Keratinocyte (primary cell): ENCODE data around the gene LRRC2. TPM values are rescaled to one million over a fixed set of nuclear protein-coding genes. Genes with fewer than 3 reads are reported as not detected.

Source experiments
- DNase-seq: peaks from one replicate; pipeline ENCODE4 v3.0.0-alpha.2; 2011; ENCODE audit warnings: low read depth, missing footprints, low spot score
- FAIRE-seq: peaks from 2 replicates; lab custom pipeline; 2011; peaks lifted over from hg19 to GRCh38; lab: Jason Lieb, UNC
- H2AFZ ChIP-seq: 2 replicates; pipeline ENCODE4 v1.6.0; 2012; ENCODE audit warnings: low read length, control low read depth, inconsistent platforms; ENCODE audit not compliant: control insufficient read depth
- H3K27ac ChIP-seq: 2 replicates; pipeline ENCODE4 v1.5.1; 2011; ENCODE audit warnings: low read length; ENCODE audit not compliant: control insufficient read depth, insufficient read depth
- H3K27me3 ChIP-seq: 3 replicates; pipeline ENCODE4 v1.6.0; 2011; ENCODE audit warnings: low read length; ENCODE audit not compliant: control insufficient read depth, insufficient read depth; ENCODE audit errors: extremely low read depth
- H3K36me3 ChIP-seq, 2 experiments: 2 replicates in 1 of 2; 3 replicates in 1 of 2; pipeline ENCODE4 v1.5.1; 2011; ENCODE audit warnings: low read length in 2 of 2, mild to moderate bottlenecking in 1 of 2; ENCODE audit not compliant: control insufficient read depth in 2 of 2, insufficient read depth in 2 of 2; ENCODE audit errors: extremely low read depth in 1 of 2
- H3K4me1 ChIP-seq: 3 replicates; pipeline ENCODE4 v1.5.1; 2011; ENCODE audit warnings: low read length; ENCODE audit not compliant: control insufficient read depth, insufficient read depth; ENCODE audit errors: extremely low read depth
- H3K4me2 ChIP-seq: 3 replicates; pipeline ENCODE4 v1.6.0; 2011; ENCODE audit warnings: low read depth, low read length; ENCODE audit not compliant: control insufficient read depth, insufficient read depth; ENCODE audit errors: extremely low read depth
- H3K4me3 ChIP-seq, 3 experiments: fragments of 200-600 bp in 1 of 3; sonication (generic) in 1 of 3; 2 replicates in 2 of 3; 3 replicates in 1 of 3; pipeline ENCODE4 v1.5.1; 2011 to 2016; ENCODE audit warnings: low read length in 3 of 3, mild to moderate bottlenecking in 3 of 3, control low read depth in 2 of 3, inconsistent platforms in 1 of 3, low read depth in 1 of 3, mixed read lengths in 1 of 3, mixed run types in 1 of 3, moderate library complexity in 1 of 3; ENCODE audit not compliant: control insufficient read depth in 2 of 3, insufficient read depth in 2 of 3; ENCODE audit errors: extremely low read depth in 1 of 3
- H3K79me2 ChIP-seq: 2 replicates; pipeline ENCODE4 v1.6.0; 2012; ENCODE audit warnings: low read length; ENCODE audit not compliant: control insufficient read depth, insufficient read depth
- H3K9ac ChIP-seq: 3 replicates; pipeline ENCODE4 v1.6.0; 2011; ENCODE audit warnings: low read length; ENCODE audit not compliant: control insufficient read depth, insufficient read depth; ENCODE audit errors: extremely low read depth
- H3K9me1 ChIP-seq: 3 replicates; pipeline ENCODE4 v1.6.0; 2011; ENCODE audit warnings: low read length; ENCODE audit not compliant: control insufficient read depth, insufficient read depth; ENCODE audit errors: extremely low read depth
- H3K9me3 ChIP-seq: 2 replicates; pipeline ENCODE4 v1.5.1; 2012; ENCODE audit warnings: low read depth, low read length; ENCODE audit not compliant: control insufficient read depth
- H4K20me1 ChIP-seq: 3 replicates; pipeline ENCODE4 v1.6.0; 2011; ENCODE audit warnings: low read length; ENCODE audit not compliant: control insufficient read depth, insufficient read depth; ENCODE audit errors: extremely low read depth
- EZH2 ChIP-seq: IDR thresholded peaks from one replicate; pipeline ENCODE4 v1.6.1; 2012; ENCODE audit warnings: inconsistent platforms, mild to moderate bottlenecking, low read length, moderate library complexity
- dilution Hi-C: fragments of 300-500 bp; cut with MboI; formaldehyde crosslinking; loops from one replicate; pipeline ENCODE4 v1.7.0; 2020; ENCODE audit warnings: low sequenced_read_pairs; ENCODE audit not compliant: extremely low pct_ligation_motif_present
- polyA plus RNA-seq, 5 experiments: library from polyadenylated mRNA; depleted of rRNA in 3 of 5; stranded (reverse) in 3 of 5; stranded (forward) in 1 of 5; unstranded in 1 of 5; fragments of >200 nt; gene quantifications; 1 replicate in 1 of 5; 2 replicates in 3 of 5; 3 replicates in 1 of 5; pipeline versions ENCODE4 v1.2.1 to v1.2.3, GENCODE V29; 2011 to 2012; ENCODE audit warnings: missing spikeins in 2 of 5, low read depth in 1 of 5, low replicate concordance in 1 of 5
- TF ChIP-seq, protein P1 (sequence below), 3 experiments: IDR thresholded peaks in 1 of 3; conservative IDR thresholded peaks in 1 of 3; optimal IDR thresholded peaks in 1 of 3; 2 replicates in 2 of 3; 3 replicates in 1 of 3; pipeline versions ENCODE3 to v1.5.1; 2011; ENCODE audit warnings: low read length in 3 of 3, mild to moderate bottlenecking in 3 of 3, moderate library complexity in 2 of 3, control low read depth in 1 of 3, inconsistent platforms in 1 of 3; ENCODE audit not compliant: insufficient read depth in 2 of 3; ENCODE audit errors: extremely low read depth in 1 of 3

Gene LRRC2
- polyA plus RNA-seq, 1 donor (not counting 4 experiments of a cell fraction or from before 2014, with no cell fraction given): 0.51 TPM

DNA sequence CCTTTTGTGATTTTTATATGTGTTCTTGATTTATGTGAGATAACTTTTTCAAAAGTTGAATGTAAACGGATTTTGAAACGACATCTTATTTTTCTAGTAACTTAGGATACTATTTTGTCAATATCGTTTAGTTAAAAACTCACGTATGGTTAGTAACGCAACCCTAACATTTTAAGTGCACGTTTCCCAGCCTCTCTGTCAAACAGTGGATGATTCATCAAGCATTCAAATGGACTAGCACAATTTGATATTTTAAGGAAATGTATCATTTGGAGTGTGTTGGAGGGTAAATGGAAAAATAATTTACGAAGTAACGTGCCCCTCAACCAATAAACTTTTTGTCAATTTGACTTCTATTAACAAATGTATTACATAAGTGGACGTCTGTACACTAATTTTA lies 45.0 kb downstream of the LRRC2 start:
- H3K79me2 ChIP-seq: no peaks in the 10 kb centered on the region
- no peak overlapping the region for H3K27ac ChIP-seq
- no peaks in the 10 kb centered on the region for H3K27me3 ChIP-seq
- H3K4me2 ChIP-seq: peak overlapping the region; percentile 23
- no peak for DNase-seq
- no peak overlapping the region for H3K4me3 ChIP-seq
- H2AFZ ChIP-seq: no peak overlapping the region
- dilution Hi-C loops: no loop called here
- no peaks in the 10 kb centered on the region for H3K9me3 ChIP-seq
- H3K9ac ChIP-seq: no peak overlapping the region
- FAIRE-seq: no peak
- TF ChIP-seq EZH2: no peak
- TF ChIP-seq, protein P1, sequence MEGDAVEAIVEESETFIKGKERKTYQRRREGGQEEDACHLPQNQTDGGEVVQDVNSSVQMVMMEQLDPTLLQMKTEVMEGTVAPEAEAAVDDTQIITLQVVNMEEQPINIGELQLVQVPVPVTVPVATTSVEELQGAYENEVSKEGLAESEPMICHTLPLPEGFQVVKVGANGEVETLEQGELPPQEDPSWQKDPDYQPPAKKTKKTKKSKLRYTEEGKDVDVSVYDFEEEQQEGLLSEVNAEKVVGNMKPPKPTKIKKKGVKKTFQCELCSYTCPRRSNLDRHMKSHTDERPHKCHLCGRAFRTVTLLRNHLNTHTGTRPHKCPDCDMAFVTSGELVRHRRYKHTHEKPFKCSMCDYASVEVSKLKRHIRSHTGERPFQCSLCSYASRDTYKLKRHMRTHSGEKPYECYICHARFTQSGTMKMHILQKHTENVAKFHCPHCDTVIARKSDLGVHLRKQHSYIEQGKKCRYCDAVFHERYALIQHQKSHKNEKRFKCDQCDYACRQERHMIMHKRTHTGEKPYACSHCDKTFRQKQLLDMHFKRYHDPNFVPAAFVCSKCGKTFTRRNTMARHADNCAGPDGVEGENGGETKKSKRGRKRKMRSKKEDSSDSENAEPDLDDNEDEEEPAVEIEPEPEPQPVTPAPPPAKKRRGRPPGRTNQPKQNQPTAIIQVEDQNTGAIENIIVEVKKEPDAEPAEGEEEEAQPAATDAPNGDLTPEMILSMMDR (optimal IDR thresholded peaks at IDR 0.05 in 1 of 3, IDR thresholded peaks at IDR 0.05 in 1 of 3, conservative IDR thresholded peaks at IDR 0.05 in 1 of 3; ENCODE audit: extremely low read depth in 1 of 3, insufficient read depth in 2 of 3, low read length in 3 of 3): no peak
- H3K36me3 ChIP-seq: no peaks in the 10 kb centered on the region
- H4K20me1 ChIP-seq: no peaks in the 10 kb centered on the region
- H3K9me1 ChIP-seq: no peaks in the 10 kb centered on the region
- H3K4me1 ChIP-seq: peaks cover 28% of the 10 kb centered on the region

DNA sequence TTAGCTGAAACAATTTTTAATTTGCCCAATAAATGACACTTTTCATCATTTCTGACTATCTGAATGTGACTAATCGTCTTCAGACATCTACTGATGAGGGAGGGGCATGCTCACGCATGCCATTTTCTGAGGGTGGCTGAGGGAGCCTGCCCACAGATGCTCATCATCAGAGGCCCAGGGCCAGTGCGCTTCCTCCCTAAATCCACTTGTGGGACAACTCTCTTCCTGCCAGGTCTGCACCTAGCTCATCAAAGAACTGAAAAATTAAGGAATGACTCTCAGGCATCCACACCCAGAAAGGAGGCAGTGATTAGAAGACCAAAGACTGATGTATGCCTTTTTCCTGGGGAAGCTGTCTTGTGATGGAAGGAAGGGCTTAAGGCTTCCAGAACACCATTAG lies 45.6 kb downstream of the LRRC2 start:
- no peaks in the 10 kb centered on the region for H3K9me1 ChIP-seq
- H3K9ac ChIP-seq: no peak overlapping the region
- dilution Hi-C loops: no loop called here
- H3K36me3 ChIP-seq: no peaks in the 10 kb centered on the region
- H3K9me3 ChIP-seq: no peaks in the 10 kb centered on the region
- peaks cover 29% of the 10 kb centered on the region for H3K4me1 ChIP-seq
- no peaks in the 10 kb centered on the region for H3K79me2 ChIP-seq
- DNase-seq (peak; percentile 69), FAIRE-seq (peak; percentile 92)
- TF ChIP-seq, protein P1 (optimal IDR thresholded peaks at IDR 0.05 in 1 of 3, IDR thresholded peaks at IDR 0.05 in 1 of 3, conservative IDR thresholded peaks at IDR 0.05 in 1 of 3; ENCODE audit: extremely low read depth in 1 of 3, insufficient read depth in 2 of 3, low read length in 3 of 3): no peak
- no peak overlapping the region for H3K27ac ChIP-seq
- H4K20me1 ChIP-seq: no peaks in the 10 kb centered on the region
- H3K27me3 ChIP-seq: no peaks in the 10 kb centered on the region
- no peak overlapping the region for H2AFZ ChIP-seq
- peak overlapping the region in 2 of 3 experiments; percentile 1 to 2 for H3K4me3 ChIP-seq
- H3K4me2 ChIP-seq: peak overlapping the region; percentile 23
